Measurements from ENCODE around the gene PLEKHG4. TPM values are rescaled to one million over a fixed set of nuclear protein-coding genes. Genes with fewer than 3 reads are reported as not detected.

PLEKHG4 gene
- total RNA-seq, 1 donor from 2014 or later = 7.8 TPM

DNA sequence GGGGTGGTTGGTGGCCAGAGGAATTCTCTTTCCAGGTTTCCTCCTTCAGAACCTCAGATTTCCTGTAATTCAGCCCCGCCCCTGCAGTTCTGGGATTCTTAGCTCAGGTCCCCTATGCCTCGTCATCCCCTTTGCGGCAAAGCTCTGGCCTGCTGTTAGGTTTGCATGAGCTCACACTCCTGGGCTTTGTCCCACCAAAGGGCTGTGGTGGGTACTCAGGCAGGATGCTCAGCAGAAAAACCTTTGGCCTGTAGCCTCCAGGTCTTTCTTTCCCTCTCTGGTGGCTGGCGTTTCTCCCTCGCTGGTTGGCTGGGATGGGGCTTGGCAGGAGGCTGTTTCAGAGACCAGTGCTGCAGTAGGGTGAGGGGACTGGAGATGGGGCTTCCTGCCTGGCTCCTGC, 9.6 kb upstream of the PLEKHG4 start:
- Mint-ChIP-seq H3K27ac (no peak overlapping the region), H3K9me3 (no peaks in the 10 kb centered on the region), H3K4me1 (no peaks in the 10 kb centered on the region), H3K4me3 (no peak overlapping the region), H3K36me3 (ENCODE audit: low read depth) (peaks cover 3% of the 10 kb centered on the region), H3K27me3 (no peaks in the 10 kb centered on the region)
- no peak for DNase-seq
- no peak for TF ChIP-seq CTCF (IDR thresholded peaks at IDR 0.05)
- ATAC-seq (ENCODE audit: low read depth) = no peak
- POLR2A ChIA-PET = no interaction called here
- intact Hi-C loops (cut with micrococcal nuclease) = no loop called here
- CTCF ChIA-PET = no interaction called here

DNA sequence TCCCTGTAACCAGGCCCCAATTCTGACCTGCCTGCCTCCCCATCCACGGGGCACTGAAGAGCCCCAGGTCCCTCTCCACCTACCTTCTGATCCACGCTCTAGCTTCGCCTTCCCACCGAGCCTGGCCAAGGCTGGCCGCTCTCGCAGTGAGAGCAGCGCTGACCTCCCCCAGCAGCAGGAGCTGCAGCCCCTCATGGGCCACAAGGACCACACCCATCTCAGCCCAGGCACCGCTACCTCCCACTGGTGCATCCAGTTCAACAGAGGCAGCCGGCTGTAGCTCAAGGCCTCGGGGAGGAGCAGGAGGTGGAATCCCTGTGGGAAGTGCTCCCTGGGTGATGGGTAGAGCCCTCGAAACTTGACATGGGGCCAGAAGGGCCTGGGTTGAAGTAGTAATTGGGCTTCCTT, 8.4 kb upstream of the PLEKHG4 start:
- H3K9me3 Mint-ChIP-seq = no peaks in the 10 kb centered on the region
- DNase-seq = no peak
- no peak for TF ChIP-seq CTCF (IDR thresholded peaks at IDR 0.05)
- no peak for ATAC-seq (ENCODE audit: low read depth)
- H3K27me3 Mint-ChIP-seq = no peaks in the 10 kb centered on the region
- no peak overlapping the region for H3K4me3 Mint-ChIP-seq
- H3K27ac Mint-ChIP-seq = no peak overlapping the region
- ChIA-PET POLR2A (interaction anchor here (0.6 kb wide), 1 partner anchor 448 kb away, joined by 5 read pairs; the partner anchor contains the start of gene GFOD2), CTCF (no interaction called here)
- intact Hi-C loops (cut with micrococcal nuclease) = no loop called here
- no peaks in the 10 kb centered on the region for H3K4me1 Mint-ChIP-seq
- H3K36me3 Mint-ChIP-seq (ENCODE audit: low read depth) = peaks cover 5% of the 10 kb centered on the region

GRCh38 chr16:67271446-67271845, 7.9 kb upstream of the PLEKHG4 start:
- no peak for ATAC-seq (ENCODE audit: low read depth)
- Mint-ChIP-seq H3K27ac (no peak overlapping the region), H3K9me3 (no peaks in the 10 kb centered on the region), H3K4me1 (no peaks in the 10 kb centered on the region), H3K36me3 (ENCODE audit: low read depth) (peaks cover 8% of the 10 kb centered on the region), H3K27me3 (no peaks in the 10 kb centered on the region), H3K4me3 (no peak overlapping the region)
- TF ChIP-seq CTCF (IDR thresholded peaks at IDR 0.05) = no peak
- DNase-seq = no peak
- CTCF ChIA-PET = no interaction called here
- intact Hi-C loops (cut with micrococcal nuclease) = no loop called here
- POLR2A ChIA-PET = no interaction called here

GRCh38 chr16:67275321-67275720, 4.0 kb upstream of the PLEKHG4 start:
- Mint-ChIP-seq H3K4me1 (peaks cover 3% of the 10 kb centered on the region), H3K36me3 (ENCODE audit: low read depth) (peaks cover 14% of the 10 kb centered on the region), H3K27ac (no peak overlapping the region), H3K27me3 (no peaks in the 10 kb centered on the region), H3K9me3 (no peaks in the 10 kb centered on the region), H3K4me3 (no peak overlapping the region)
- ATAC-seq (ENCODE audit: low read depth) = no peak
- ChIA-PET POLR2A (no interaction called here), CTCF (no interaction called here)
- no peak for TF ChIP-seq CTCF (IDR thresholded peaks at IDR 0.05)
- no peak for DNase-seq
- intact Hi-C loops (cut with micrococcal nuclease) = loop anchor here (5.0 kb wide), 1 partner anchor 52 kb away; the partner anchor contains the start of genes KCTD19 and LRRC36

DNA sequence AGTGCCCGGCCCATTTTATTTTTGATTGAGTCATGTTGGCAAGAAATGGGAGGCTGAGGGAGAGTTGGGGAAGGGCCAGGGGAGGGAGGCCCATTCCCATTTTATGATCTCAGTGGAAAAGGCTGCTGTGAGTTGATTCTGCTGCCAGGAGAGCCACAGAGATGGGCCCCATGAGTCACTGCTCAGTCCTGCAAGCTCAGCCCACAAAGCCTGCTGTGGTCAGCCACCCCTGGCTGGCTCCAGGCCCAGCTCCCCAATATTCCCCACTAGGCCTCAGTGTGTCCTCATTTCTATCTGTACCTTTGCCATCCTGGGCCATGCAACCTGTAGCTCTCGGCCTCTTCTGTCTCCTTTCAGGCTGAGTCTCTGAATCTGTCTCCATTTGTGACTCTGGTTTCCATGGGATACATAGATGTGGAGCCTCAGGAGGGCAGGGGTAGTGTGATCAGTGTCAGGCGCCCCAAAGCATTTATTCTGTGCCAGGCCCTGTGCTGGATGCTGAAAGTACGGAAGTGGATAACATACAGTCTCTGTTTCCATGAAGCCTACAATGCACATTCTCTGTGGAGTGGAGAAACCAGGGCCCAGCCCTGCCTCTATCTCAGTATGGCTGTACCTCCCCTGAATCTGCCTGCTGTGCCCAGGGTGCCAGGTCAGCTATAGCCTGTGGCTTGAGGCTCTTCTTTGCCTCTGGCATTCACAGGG, 1.9 kb upstream of the PLEKHG4 start:
- Mint-ChIP-seq H3K9me3 (no peaks in the 10 kb centered on the region), H3K4me1 (peaks cover 3% of the 10 kb centered on the region), H3K4me3 (peak overlapping the region; percentile 35), H3K36me3 (ENCODE audit: low read depth) (peaks cover 13% of the 10 kb centered on the region), H3K27me3 (no peaks in the 10 kb centered on the region), H3K27ac (no peak overlapping the region)
- POLR2A ChIA-PET = no interaction called here
- no peak for TF ChIP-seq CTCF (IDR thresholded peaks at IDR 0.05)
- no peak for ATAC-seq (ENCODE audit: low read depth)
- CTCF ChIA-PET = interaction anchor here (0.6 to 0.9 kb wide), 2 partner anchors 31 to 122 kb away, joined by 3 to 4 read pairs; no protein-coding TSS in a partner anchor
- DNase-seq = no peak
- intact Hi-C loops (cut with micrococcal nuclease) = loop anchor here (5.0 kb wide), 1 partner anchor 50 kb away; the partner anchor contains the start of genes KCTD19 and LRRC36

Measured in activated B cell treated with CpG ODN at 0.5 μM for 24 hours (primary cell).